B cell (primary cell): ENCODE data around the gene CDRT15. TPM values are rescaled to one million over a fixed set of nuclear protein-coding genes. Genes with fewer than 3 reads are reported as not detected.

ENCODE experiments used
- ATAC-seq: fragments of 200-7000 bp; cut with Tn5 transposase; one replicate; pipeline ENCODE4 v1.10.0; 2021; ENCODE audit warnings: low read depth, mild to moderate bottlenecking, moderate number of reproducible peaks, moderate library complexity
- CTCF ChIA-PET: fragments of 350-600 bp; sonication (Branson Sonifier 250); formaldehyde crosslinking; loops from one replicate; lab custom pipeline; 2021; ENCODE audit warnings: antibody characterized with exemption, inconsistent platforms; lab: Charles Lee
- POLR2A ChIA-PET: fragments of 350-600 bp; sonication (Branson Sonifier 250); formaldehyde crosslinking; loops from one replicate; lab custom pipeline; 2021; ENCODE audit warnings: antibody characterized with exemption; lab: Charles Lee
- DNase-seq: peaks from one replicate; pipeline ENCODE4 v3.0.0; 2013
- H2AFZ ChIP-seq: 2 replicates; pipeline ENCODE4 v1.6.1; 2012; ENCODE audit warnings: mild to moderate bottlenecking, low read depth, low read length; ENCODE audit not compliant: insufficient read depth, poor library complexity, severe bottlenecking
- H3K27ac ChIP-seq, 2 donors: 1 replicate in 1 of 2; 2 replicates in 1 of 2; pipeline ENCODE4 v1.5.1; 2012 to 2013; ENCODE audit warnings: low read length in 2 of 2, mild to moderate bottlenecking in 2 of 2, moderate library complexity in 1 of 2
- H3K27me3 ChIP-seq, 4 experiments: fragments of 200-600 bp in 1 of 4; sonication (generic) in 1 of 4; replicated peaks in 1 of 4; 1 replicate in 2 of 4; 2 replicates in 2 of 4; pipeline versions ENCODE4 v1.6.1 to v1.7.0; 2013 to 2016; ENCODE audit warnings: low read length in 3 of 4, mild to moderate bottlenecking in 2 of 4, mixed read lengths in 1 of 4, moderate library complexity in 1 of 4; ENCODE audit not compliant: insufficient read depth in 4 of 4, control insufficient read depth in 3 of 4; ENCODE audit errors: control extremely low read depth in 1 of 4
- H3K36me3 ChIP-seq, 2 experiments: replicated peaks in 1 of 2; 1 replicate in 1 of 2; 2 replicates in 1 of 2; pipeline versions ENCODE4 v1.6.1 to v1.7.1; 2013; ENCODE audit warnings: low read length in 1 of 2; ENCODE audit not compliant: insufficient read depth in 2 of 2, control insufficient read depth in 1 of 2; ENCODE audit errors: control extremely low read depth in 1 of 2, extremely low read depth in 1 of 2
- H3K4me1 ChIP-seq, 2 donors: fragments of 200-600 bp in 1 of 2; sonication (generic) in 1 of 2; 1 replicate in 1 of 2; 2 replicates in 1 of 2; pipeline versions ENCODE4 v1.5.1 to v1.6.1; 2013 to 2017; ENCODE audit warnings: low read length in 2 of 2; ENCODE audit not compliant: control insufficient read depth in 2 of 2, insufficient read depth in 2 of 2
- H3K4me2 ChIP-seq: replicated peaks from 2 replicates; pipeline ENCODE3; 2012; ENCODE audit warnings: mild to moderate bottlenecking, low read depth, low read length; ENCODE audit not compliant: poor library complexity, severe bottlenecking
- H3K4me3 ChIP-seq, 5 experiments: fragments of 200-600 bp in 1 of 5; sonication (generic) in 1 of 5; 1 replicate in 3 of 5; 2 replicates in 2 of 5; pipeline versions ENCODE4 v1.5.1 to v1.7.0; 2011 to 2016; ENCODE audit warnings: low read length in 4 of 5, mild to moderate bottlenecking in 4 of 5, low read depth in 2 of 5, control low read depth in 1 of 5, moderate library complexity in 1 of 5; ENCODE audit not compliant: insufficient read depth in 1 of 5; ENCODE audit errors: control extremely low read depth in 1 of 5, extremely low read depth in 1 of 5
- H3K79me2 ChIP-seq: fragments of 200-600 bp; sonication (generic); one replicate; pipeline ENCODE4 v1.6.0; 2016; ENCODE audit warnings: low read length; ENCODE audit not compliant: control insufficient read depth, insufficient read depth
- H3K9ac ChIP-seq: fragments of 200-600 bp; sonication (generic); 2 replicates; pipeline ENCODE4 v1.6.1; 2017; ENCODE audit warnings: mild to moderate bottlenecking, low read length, moderate library complexity
- H3K9me3 ChIP-seq, 3 donors: one replicate each; pipeline versions ENCODE4 v1.6.1 to v1.7.1; 2013; ENCODE audit warnings: low read length in 2 of 3; ENCODE audit not compliant: control insufficient read depth in 2 of 3, insufficient read depth in 1 of 3; ENCODE audit errors: control extremely low read depth in 1 of 3
- H4K20me1 ChIP-seq: 2 replicates; pipeline ENCODE4 v1.6.0; 2012; ENCODE audit warnings: mild to moderate bottlenecking, low read length; ENCODE audit not compliant: insufficient read depth, control insufficient read depth, poor library complexity, severe bottlenecking
- H3K27ac Mint-ChIP-seq: one replicate; pipeline ENCODE4 v1.8.0; 2021; ENCODE audit warnings: mixed read lengths
- H3K27me3 Mint-ChIP-seq: one replicate; pipeline ENCODE4 v1.8.0; 2021; ENCODE audit warnings: mixed read lengths
- H3K4me1 Mint-ChIP-seq: one replicate; pipeline ENCODE4 v1.8.0; 2021; ENCODE audit warnings: mixed read lengths
- H3K4me3 Mint-ChIP-seq: one replicate; pipeline ENCODE4 v1.8.0; 2021; ENCODE audit warnings: mixed read lengths
- H3K9me3 Mint-ChIP-seq: one replicate; pipeline ENCODE4 v1.8.0; 2022; ENCODE audit warnings: mixed read lengths; ENCODE audit not compliant: insufficient read depth
- EZH2 ChIP-seq: IDR thresholded peaks from 2 replicates; pipeline ENCODE4 v1.6.1; 2012; ENCODE audit warnings: borderline replicate concordance, low read depth, mild to moderate bottlenecking, moderate library complexity, low read length; ENCODE audit not compliant: insufficient read depth, poor library complexity, severe bottlenecking
- WGBS: methylation state at CpG from one replicate; pipeline ENCODE4 v1.1.5; 2013; ENCODE audit warnings: missing lambda C conversion rate; ENCODE audit not compliant: insufficient coverage; 5-methylcytosine and 5-hydroxymethylcytosine counted together
- intact Hi-C: fragments of 100-400 bp; cut with micrococcal nuclease; formaldehyde crosslinking; loops from one replicate; pipeline ENCODE4 v1.10.0; 2022
- polyA plus RNA-seq: library from polyadenylated mRNA; depleted of rRNA; stranded (reverse); fragments of >200 nt; gene quantifications from 2 replicates; pipeline ENCODE4 v1.2.3, GENCODE V29; 2012
- total RNA-seq, 2 donors: library from RNA; stranded (reverse); fragments of 120-200 nt in 1 of 2; gene quantifications; 1 replicate in 1 of 2; 2 replicates in 1 of 2; pipeline versions ENCODE4 v1.2.3 to v1.2.4, GENCODE V29; 2013 to 2022
- TF ChIP-seq, protein P1 (sequence below): fragments of 200-600 bp; IDR thresholded peaks from one replicate; pipeline ENCODE4 v1.8.0; 2022; ENCODE audit warnings: antibody characterized with exemption, mild to moderate bottlenecking

CDRT15 gene
- total and polyA plus RNA-seq, 2 donors (not counting 1 experiment from before 2014, with no cell fraction given): not detected

DNA sequence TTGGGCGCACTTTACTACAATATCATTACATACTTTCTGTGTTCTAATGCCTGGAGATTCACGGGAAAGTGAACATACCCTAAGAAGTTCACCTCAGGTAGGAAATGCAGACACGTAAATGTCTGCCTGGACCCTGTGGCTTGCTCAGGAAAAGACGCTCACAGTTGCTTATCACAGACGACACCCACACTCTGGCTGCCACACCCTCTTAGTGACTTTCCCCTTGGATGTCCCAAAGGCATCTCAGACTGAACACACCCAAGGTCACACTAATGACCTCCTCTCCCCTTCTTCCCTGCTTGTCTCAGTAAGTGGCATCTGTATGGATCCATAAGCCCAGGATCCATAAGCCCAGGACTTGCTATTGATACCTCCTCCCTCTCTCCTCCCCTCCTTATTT lies 32.6 kb downstream of the CDRT15 start:
- 80% methylated on average over 5 of the region's 5 CpGs for WGBS
- CTCF ChIA-PET: no interaction called here
- H3K27me3 Mint-ChIP-seq: no peaks in the 10 kb centered on the region
- H3K27ac ChIP-seq: no peak overlapping the region
- no peaks in the 10 kb centered on the region for H3K79me2 ChIP-seq
- no peak overlapping the region for H3K9ac ChIP-seq
- intact Hi-C loops: no loop called here
- POLR2A ChIA-PET: no interaction called here
- H3K9me3 ChIP-seq: no peaks in the 10 kb centered on the region
- no peak overlapping the region for H3K4me3 ChIP-seq
- peaks cover 0 to 20% of the 10 kb centered on the region in 2 experiments for H3K36me3 ChIP-seq
- H3K4me3 Mint-ChIP-seq: no peak overlapping the region
- TF ChIP-seq EZH2: no peak
- TF ChIP-seq, protein P1, sequence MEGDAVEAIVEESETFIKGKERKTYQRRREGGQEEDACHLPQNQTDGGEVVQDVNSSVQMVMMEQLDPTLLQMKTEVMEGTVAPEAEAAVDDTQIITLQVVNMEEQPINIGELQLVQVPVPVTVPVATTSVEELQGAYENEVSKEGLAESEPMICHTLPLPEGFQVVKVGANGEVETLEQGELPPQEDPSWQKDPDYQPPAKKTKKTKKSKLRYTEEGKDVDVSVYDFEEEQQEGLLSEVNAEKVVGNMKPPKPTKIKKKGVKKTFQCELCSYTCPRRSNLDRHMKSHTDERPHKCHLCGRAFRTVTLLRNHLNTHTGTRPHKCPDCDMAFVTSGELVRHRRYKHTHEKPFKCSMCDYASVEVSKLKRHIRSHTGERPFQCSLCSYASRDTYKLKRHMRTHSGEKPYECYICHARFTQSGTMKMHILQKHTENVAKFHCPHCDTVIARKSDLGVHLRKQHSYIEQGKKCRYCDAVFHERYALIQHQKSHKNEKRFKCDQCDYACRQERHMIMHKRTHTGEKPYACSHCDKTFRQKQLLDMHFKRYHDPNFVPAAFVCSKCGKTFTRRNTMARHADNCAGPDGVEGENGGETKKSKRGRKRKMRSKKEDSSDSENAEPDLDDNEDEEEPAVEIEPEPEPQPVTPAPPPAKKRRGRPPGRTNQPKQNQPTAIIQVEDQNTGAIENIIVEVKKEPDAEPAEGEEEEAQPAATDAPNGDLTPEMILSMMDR: no peak
- H3K27ac Mint-ChIP-seq: no peak overlapping the region
- no peaks in the 10 kb centered on the region for H3K4me1 Mint-ChIP-seq
- H3K4me1 ChIP-seq: no peaks in the 10 kb centered on the region
- H4K20me1 ChIP-seq: peaks cover 10% of the 10 kb centered on the region
- no peak for ATAC-seq
- no peak overlapping the region for H2AFZ ChIP-seq
- peaks cover 0 to 8% (median 1%) of the 10 kb centered on the region in 4 experiments for H3K27me3 ChIP-seq
- DNase-seq: no peak
- H3K4me2 ChIP-seq: no peak overlapping the region
- no peaks in the 10 kb centered on the region for H3K9me3 Mint-ChIP-seq

DNA sequence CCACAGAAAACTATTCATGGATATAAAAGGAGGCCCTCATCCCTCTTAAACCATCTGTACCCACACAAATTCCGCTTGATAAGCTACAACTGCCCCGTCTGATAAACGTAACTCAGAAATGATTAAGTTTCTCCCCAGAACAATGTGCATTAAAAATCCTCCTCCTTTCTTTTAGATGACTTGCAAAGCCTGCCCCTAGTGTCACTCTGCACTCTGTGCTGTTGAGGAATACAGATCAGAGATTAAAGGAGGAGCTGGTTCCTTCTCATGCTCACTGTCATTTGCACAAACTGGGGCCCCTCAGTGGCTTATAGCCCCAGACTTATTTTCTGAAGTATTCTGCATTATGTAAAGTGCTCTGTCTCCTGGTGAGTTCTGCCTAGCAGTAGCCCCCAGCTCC lies 33.3 kb downstream of the CDRT15 start:
- H3K4me3 Mint-ChIP-seq: no peak overlapping the region
- intact Hi-C loops: no loop called here

More for the DNA sequence above, 33.3 kb downstream of the CDRT15 start:
- H3K27me3 ChIP-seq: peaks cover 0 to 8% (median 1%) of the 10 kb centered on the region in 4 experiments
- ChIA-PET POLR2A (no interaction called here), CTCF (no interaction called here)
- Mint-ChIP-seq H3K4me1 (no peaks in the 10 kb centered on the region), H3K27me3 (peaks cover 4% of the 10 kb centered on the region), H3K27ac (no peak overlapping the region), H3K9me3 (no peaks in the 10 kb centered on the region)
- TF ChIP-seq, protein P1: no peak
- TF ChIP-seq EZH2: no peak
- no peak overlapping the region for H3K9ac ChIP-seq
- DNase-seq (no peak), ATAC-seq (no peak)
- 90% methylated on average over 2 of the region's 3 CpGs for whole genome bisulfite sequencing
- H4K20me1 ChIP-seq: peaks cover 17% of the 10 kb centered on the region
- no peak overlapping the region for H3K27ac ChIP-seq
- H2AFZ ChIP-seq: no peak overlapping the region
- no peaks in the 10 kb centered on the region for H3K4me1 ChIP-seq
- H3K79me2 ChIP-seq: no peaks in the 10 kb centered on the region
- no peaks in the 10 kb centered on the region for H3K9me3 ChIP-seq
- peaks cover 0 to 17% of the 10 kb centered on the region in 2 experiments for H3K36me3 ChIP-seq
- H3K4me3 ChIP-seq: no peak overlapping the region
- no peak overlapping the region for H3K4me2 ChIP-seq
